Ascending aorta (tissue), 2 donors: Measurements from ENCODE around the gene HMGN5. TPM values are rescaled to one million over a fixed set of nuclear protein-coding genes. Genes with fewer than 3 reads are reported as not detected.
A peak's percentile ranks its signal among the peaks of the same experiment; 100 is the strongest.

Source experiments
- DNase-seq, 2 donors: peaks; one replicate each; pipeline ENCODE4 v3.0.0-alpha.2; 2019; ENCODE audit warnings: low spot score in 2 of 2
- H3K27ac ChIP-seq, 2 donors: fragments of 200-600 bp; sonication (generic); one replicate each; pipeline ENCODE4 v1.5.1; 2016 to 2017; ENCODE audit warnings: mild to moderate bottlenecking in 1 of 2
- H3K27me3 ChIP-seq: fragments of 200-600 bp; sonication (generic); one replicate; pipeline ENCODE4 v1.5.1; 2017
- H3K36me3 ChIP-seq, 2 donors: fragments of 200-600 bp; sonication (generic); one replicate each; pipeline ENCODE4 v1.5.1; 2016
- H3K4me1 ChIP-seq, 2 donors: fragments of 200-600 bp; sonication (generic); one replicate each; pipeline ENCODE4 v1.5.1; 2016 to 2017; ENCODE audit warnings: mild to moderate bottlenecking in 1 of 2
- H3K4me3 ChIP-seq, 2 donors: fragments of 200-600 bp; sonication (generic); one replicate each; pipeline ENCODE4 v1.5.1; 2016 to 2017; ENCODE audit warnings: mild to moderate bottlenecking in 1 of 2
- H3K9me3 ChIP-seq, 2 donors: fragments of 200-600 bp; sonication (generic); one replicate each; pipeline ENCODE4 v1.5.1; 2016
- CTCF ChIP-seq, 3 experiments: fragments of 200-600 bp in 2 of 3; fragments of 450-650 bp in 1 of 3; sonication (generic) in 2 of 3; IDR thresholded peaks; one replicate each; pipeline ENCODE4 v1.5.1; 2016 to 2019; ENCODE audit warnings: antibody characterized with exemption in 3 of 3, mild to moderate bottlenecking in 1 of 3, moderate library complexity in 1 of 3
- intact Hi-C: fragments of 100-400 bp; cut with DNase I; formaldehyde crosslinking; loops from one replicate; pipeline ENCODE4 v1.15.1; 2023
- total RNA-seq: library from RNA; depleted of rRNA; stranded (reverse); fragments of >200 nt; gene quantifications from one replicate; pipeline ENCODE4 v1.1.0, GENCODE V29; 2016

HMGN5 gene
- total RNA-seq, 1 donor from 2014 or later, result not detected

- no peaks in the 10 kb centered on the region for H3K36me3 ChIP-seq
- H3K4me3 ChIP-seq, result peak overlapping the region; percentile 42 to 57
- intact Hi-C loops, result loop anchor here (2.0 kb wide), 1 partner anchor 82 kb away; the partner anchor contains the start of gene SH3BGRL
- no peaks in the 10 kb centered on the region for H3K9me3 ChIP-seq
- no peaks in the 10 kb centered on the region for H3K4me1 ChIP-seq
- peak in 2 of 3 experiments; percentile 51 to 58 for TF ChIP-seq CTCF (IDR thresholded peaks at IDR 0.05)
- H3K27ac ChIP-seq, result peak overlapping the region; percentile 6 to 29
- no peak for DNase-seq
- no peaks in the 10 kb centered on the region for H3K27me3 ChIP-seq
Measured at GRCh38 chrX:81120936-81121371, 80.8 kb downstream of the HMGN5 start.

GRCh38 chrX:81120258-81120935 lies 81.3 kb downstream of the HMGN5 start:
- Histone ChIP-seq H3K9me3 (no peaks in the 10 kb centered on the region), H3K27ac (peak overlapping the region; percentile 6 to 29), H3K4me1 (no peaks in the 10 kb centered on the region), H3K36me3 (no peaks in the 10 kb centered on the region), H3K4me3 (peak overlapping the region; percentile 42 to 57), H3K27me3 (no peaks in the 10 kb centered on the region)
- DNase-seq, result no peak
- intact Hi-C loops, result loop anchor here (2.0 kb wide), 1 partner anchor 82 kb away; the partner anchor contains the start of gene SH3BGRL
- no peak for TF ChIP-seq CTCF (IDR thresholded peaks at IDR 0.05)

DNA sequence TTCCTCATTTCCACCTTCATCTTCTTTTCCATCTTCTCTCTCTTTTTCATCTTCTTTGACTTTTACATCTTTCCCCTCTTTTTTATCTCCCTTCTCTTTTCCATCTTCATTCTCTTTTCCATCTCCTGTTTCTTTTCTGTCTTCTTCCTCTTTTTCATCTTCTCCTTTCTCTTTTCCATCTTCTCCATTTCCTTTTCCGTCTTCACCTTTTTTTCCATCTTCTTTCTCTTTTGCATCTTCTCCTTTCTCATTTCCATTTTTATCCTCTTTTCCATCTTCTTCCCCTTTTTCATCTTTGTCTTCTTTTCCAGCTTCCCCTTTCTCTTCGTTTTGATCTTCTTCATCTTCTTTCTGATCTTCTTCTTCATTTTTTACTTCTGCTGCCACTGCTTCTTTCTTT lies 87.0 kb downstream of the HMGN5 start:
- intact Hi-C loops, result loop anchor here (5.0 kb wide), 1 partner anchor 302 kb away; no protein-coding TSS in a partner anchor
- Histone ChIP-seq H3K4me1 (no peaks in the 10 kb centered on the region), H3K36me3 (no peaks in the 10 kb centered on the region), H3K4me3 (no peak overlapping the region), H3K27me3 (no peaks in the 10 kb centered on the region), H3K27ac (no peak overlapping the region), H3K9me3 (no peaks in the 10 kb centered on the region)
- TF ChIP-seq CTCF (IDR thresholded peaks at IDR 0.05), result no peak
- DNase-seq, result no peak

DNA sequence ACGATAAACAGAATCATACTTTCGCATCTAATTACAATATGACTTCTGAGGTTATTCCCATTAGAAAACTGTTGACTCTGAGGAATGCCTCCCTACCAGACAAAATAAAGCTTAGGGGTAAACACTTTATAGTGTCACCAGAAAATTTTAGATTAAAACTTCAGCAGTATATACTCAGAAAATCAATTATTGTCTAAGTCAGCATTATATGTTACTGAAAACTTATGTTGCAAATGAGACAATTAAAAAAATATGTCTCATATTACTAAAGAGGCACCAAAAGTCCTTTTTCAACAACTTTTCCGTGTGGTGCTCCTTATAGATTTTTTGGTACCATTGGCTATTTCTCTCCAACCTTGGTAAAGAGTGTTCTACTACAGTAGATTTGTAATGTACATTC lies 91.4 kb downstream of the HMGN5 start:
- Histone ChIP-seq H3K36me3 (no peaks in the 10 kb centered on the region), H3K4me1 (no peaks in the 10 kb centered on the region), H3K4me3 (no peak overlapping the region), H3K27me3 (no peaks in the 10 kb centered on the region), H3K27ac (no peak overlapping the region), H3K9me3 (no peaks in the 10 kb centered on the region)
- no peak for TF ChIP-seq CTCF (IDR thresholded peaks at IDR 0.05)
- DNase-seq, result no peak
- intact Hi-C loops, result no loop called here

DNA sequence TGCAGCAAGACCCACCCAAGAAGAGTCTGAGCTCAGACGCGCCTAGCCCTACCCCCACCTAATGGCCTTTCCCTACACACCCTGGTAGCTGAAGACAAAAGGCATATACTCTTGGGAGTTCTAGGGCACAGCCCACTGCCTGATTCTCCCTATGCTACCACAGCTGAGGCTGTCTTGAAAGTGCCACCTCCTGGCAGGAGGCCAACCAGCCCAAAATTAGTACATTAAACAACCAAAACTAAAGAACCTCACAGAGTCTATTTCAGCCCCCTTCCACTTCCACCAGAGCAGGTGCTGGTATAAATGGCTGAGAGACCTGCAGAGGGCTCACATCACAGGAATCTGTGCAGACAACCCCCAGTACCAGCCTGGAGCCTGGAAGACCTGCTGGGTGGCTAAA lies 119.1 kb downstream of the HMGN5 start:
- no peak for TF ChIP-seq CTCF (IDR thresholded peaks at IDR 0.05)
- DNase-seq, result no peak
- Histone ChIP-seq H3K27me3 (no peaks in the 10 kb centered on the region), H3K9me3 (no peaks in the 10 kb centered on the region), H3K4me3 (no peak overlapping the region), H3K4me1 (no peaks in the 10 kb centered on the region), H3K27ac (no peak overlapping the region), H3K36me3 (no peaks in the 10 kb centered on the region)
- intact Hi-C loops, result no loop called here

Other genes starting within 250 kb of the HMGN5 start
- gene SH3BGRL, start 189 bp upstream of the HMGN5 start, total RNA-seq, result 91.9 TPM